K562 (cell line): ENCODE measurements around the gene NAGPA. TPM values are rescaled to one million over a fixed set of nuclear protein-coding genes. Genes with fewer than 3 reads are reported as not detected.
A peak's percentile ranks its signal among the peaks of the same experiment; 100 is the strongest.

Experiments used
- ATAC-seq: fragments of 200-7000 bp; cut with Tn5 transposase; 3 replicates; pipeline ENCODE4 v1.9.1; 2020; ENCODE audit warnings: moderate library complexity
- BruUV-seq: library from RNA; stranded (reverse); fragments of 400-500 nt; replicated peaks from 2 replicates; lab custom pipeline; 2021; lab: Mats Ljungman, UMichigan
- CTCF ChIA-PET: fragments of 300-600 bp; formaldehyde crosslinking; extraction: SDS; loops from one replicate; lab custom pipeline; 2021; ENCODE audit warnings: low intra/inter-chr PET ratio; lab: Yijun Ruan, JAX
- POLR2A ChIA-PET: fragments of 300-600, 350-650 bp; sonication (Branson Sonifier 250); formaldehyde crosslinking; extraction: SDS; loops from one replicate; lab custom pipeline; 2021; ENCODE audit warnings: antibody characterized with exemption, inconsistent platforms; lab: Yijun Ruan, JAX
- DNase-seq, 4 experiments: peaks; one replicate each; pipeline versions ENCODE4 v3.0.0 to v3.0.0-alpha.2; 2011 to 2018; ENCODE audit warnings: low spot score in 3 of 4, mixed read lengths in 3 of 4; ENCODE audit errors: extremely low read depth in 1 of 4
- FAIRE-seq: peaks from 2 replicates; lab custom pipeline; 2011; peaks lifted over from hg19 to GRCh38; lab: Jason Lieb, UNC
- H2AFZ ChIP-seq: 2 replicates; pipeline ENCODE4 v1.6.0; 2011; ENCODE audit warnings: low read depth, low read length, control low read depth, inconsistent platforms
- H3K27ac ChIP-seq: fragments of 200-600 bp; 3 replicates; pipeline ENCODE4 v1.8.0; 2011; ENCODE audit warnings: low read depth, mild to moderate bottlenecking, control low read depth, inconsistent platforms, low read length, moderate library complexity, mixed read lengths; ENCODE audit errors: extremely low read depth
- H3K27me3 ChIP-seq, 2 experiments: fragments of 300-600 bp in 1 of 2; 2 replicates in 1 of 2; 3 replicates in 1 of 2; pipeline versions ENCODE4 v1.6.0 to v1.8.0; 2011; ENCODE audit warnings: inconsistent platforms in 2 of 2, low read length in 2 of 2, mild to moderate bottlenecking in 1 of 2, mixed read lengths in 1 of 2, moderate library complexity in 1 of 2; ENCODE audit not compliant: control insufficient read depth in 2 of 2, insufficient read depth in 2 of 2
- H3K36me3 ChIP-seq: fragments of 300-600 bp; 3 replicates; pipeline ENCODE4 v1.8.0; 2011; ENCODE audit warnings: mild to moderate bottlenecking, low read length, inconsistent platforms; ENCODE audit not compliant: control insufficient read depth, insufficient read depth
- H3K4me1 ChIP-seq, 2 experiments: fragments of 200-600 bp in 1 of 2; replicated peaks in 1 of 2; 2 replicates in 1 of 2; 3 replicates in 1 of 2; pipeline versions ENCODE4 v1.5.1 to v1.8.0; 2011; ENCODE audit warnings: inconsistent platforms in 2 of 2, low read length in 2 of 2, mild to moderate bottlenecking in 1 of 2, mixed read lengths in 1 of 2, moderate library complexity in 1 of 2; ENCODE audit not compliant: control insufficient read depth in 2 of 2, insufficient read depth in 2 of 2
- H3K4me2 ChIP-seq: 2 replicates; pipeline ENCODE4 v1.6.1; 2011; ENCODE audit warnings: low read length, control low read depth, inconsistent platforms, mixed read lengths; ENCODE audit not compliant: insufficient read depth
- H3K4me3 ChIP-seq: fragments of 200-600 bp; sonication (generic), shearing (Covaris generic); 2 replicates; pipeline ENCODE4 v1.5.1; 2016; ENCODE audit warnings: control low read depth, inconsistent platforms
- H3K79me2 ChIP-seq: fragments of 200-600 bp; 3 replicates; pipeline ENCODE4 v1.8.0; 2011; ENCODE audit warnings: low read length, inconsistent platforms; ENCODE audit not compliant: control insufficient read depth, insufficient read depth
- H3K9ac ChIP-seq, 2 experiments: 2 replicates each; pipeline versions ENCODE4 v1.6.0 to v1.6.1; 2011; ENCODE audit warnings: low read depth in 2 of 2, low read length in 2 of 2, control low read depth in 1 of 2, inconsistent platforms in 1 of 2, mild to moderate bottlenecking in 1 of 2, mixed read lengths in 1 of 2; ENCODE audit not compliant: insufficient read depth in 1 of 2
- H3K9me1 ChIP-seq: one replicate; pipeline ENCODE4 v1.6.0; 2011; ENCODE audit warnings: inconsistent platforms, mild to moderate bottlenecking, low read length, moderate library complexity; ENCODE audit not compliant: control insufficient read depth, insufficient read depth
- H3K9me3 ChIP-seq: replicated peaks from 2 replicates; pipeline ENCODE4 v1.5.1; 2011; ENCODE audit warnings: low read depth, low read length, inconsistent platforms; ENCODE audit not compliant: control insufficient read depth, insufficient read depth
- H4K20me1 ChIP-seq: replicated peaks from 2 replicates; pipeline ENCODE4 v1.6.1; 2011; ENCODE audit warnings: low read length, inconsistent platforms, mixed read lengths; ENCODE audit not compliant: control insufficient read depth, insufficient read depth
- ATF3 ChIP-seq, 2 experiments: fragments of 450-650 bp in 1 of 2; sonication (generic) in 1 of 2; formaldehyde crosslinking in 1 of 2; IDR thresholded peaks in 1 of 2; conservative IDR thresholded peaks in 1 of 2; 2 replicates each; pipeline versions ENCODE4 v1.6.1 to v1.8.1; 2016 to 2023; ENCODE audit warnings: mild to moderate bottlenecking in 2 of 2, moderate library complexity in 2 of 2, inconsistent platforms in 1 of 2, missing genetic modification reagents in 1 of 2
- BRCA1 ChIP-seq, 2 experiments: fragments of 450-650 bp in 1 of 2; sonication (generic) in 1 of 2; formaldehyde crosslinking in 1 of 2; IDR thresholded peaks; 2 replicates each; pipeline versions ENCODE4 v1.5.0 to v1.6.1; 2017 to 2020; ENCODE audit warnings: mild to moderate bottlenecking in 1 of 2, missing genetic modification reagents in 1 of 2
- CEBPG ChIP-seq, 3 experiments: fragments of 200-800 bp in 1 of 3; sonication (Bioruptor generic) in 1 of 3; sonication (generic) in 1 of 3; formaldehyde crosslinking in 1 of 3; IDR thresholded peaks in 2 of 3; conservative IDR thresholded peaks in 1 of 3; 2 replicates each; pipeline versions ENCODE4 v1.6.1 to v1.8.0; 2016 to 2022; ENCODE audit warnings: missing compliant biosample characterization in 2 of 3, missing genetic modification characterization in 2 of 3, mild to moderate bottlenecking in 1 of 3, missing genetic modification reagents in 1 of 3
- EGR1 ChIP-seq: fragments of 450-650 bp; conservative IDR thresholded peaks from 2 replicates; pipeline ENCODE4 v1.6.1; 2017; ENCODE audit warnings: mild to moderate bottlenecking
- HDAC6 ChIP-seq: IDR thresholded peaks from 2 replicates; pipeline ENCODE4 v1.6.1; 2012; ENCODE audit warnings: low read depth, mild to moderate bottlenecking, control low read depth, inconsistent platforms, low read length, moderate library complexity
- NBN ChIP-seq: fragments of 450-650 bp; IDR thresholded peaks from 2 replicates; pipeline ENCODE4 v1.6.1; 2016; ENCODE audit warnings: low read depth, mild to moderate bottlenecking
- TEAD4 ChIP-seq, 2 experiments: sonication (generic) in 1 of 2; formaldehyde crosslinking in 1 of 2; IDR thresholded peaks; 2 replicates each; pipeline versions ENCODE4 v1.6.1 to v1.8.0; 2012 to 2022; ENCODE audit warnings: borderline replicate concordance in 1 of 2, inconsistent platforms in 1 of 2, low read length in 1 of 2, mild to moderate bottlenecking in 1 of 2, missing genetic modification reagents in 1 of 2
- ZBTB49 ChIP-seq: sonication (generic); formaldehyde crosslinking; IDR thresholded peaks from 2 replicates; pipeline ENCODE4 v1.8.0; 2022; ENCODE audit warnings: missing genetic modification reagents, mild to moderate bottlenecking, borderline replicate concordance
- WGBS: fragments of 100-300 bp; shearing (Covaris generic); methylation state at CpG from one replicate; pipeline ENCODE4 v1.1.6; 2016; ENCODE audit warnings: low coverage, mixed read lengths; ENCODE audit not compliant: insufficient coverage; ENCODE audit errors: missing lambda C conversion rate; 5-methylcytosine and 5-hydroxymethylcytosine counted together
- in situ Hi-C: fragments of 300-500 bp; cut with MboI; formaldehyde crosslinking; loops from 4 replicates; pipeline ENCODE4 v1.15.0; 2018; ENCODE audit warnings: inconsistent platforms, mixed read lengths
- intact Hi-C: fragments of 100-400 bp; cut with micrococcal nuclease; formaldehyde crosslinking; loops from 2 replicates; pipeline ENCODE4 v1.14.2; 2022
- polyA plus RNA-seq, 8 experiments: library from polyadenylated mRNA; depleted of rRNA in 4 of 8; stranded (reverse) in 5 of 8; unstranded in 3 of 8; fragments of >200 nt; fragmentation: Nextera tagmentation in 2 of 8; fragmentation: Illumina TruSeq in 1 of 8; extraction: Ambion mirVana in 2 of 8; extraction: Trizol in 1 of 8; gene quantifications; 2 replicates each; pipeline versions ENCODE4 v1.2.1 to v1.2.3, GENCODE V29; 2011 to 2014; ENCODE audit warnings: inconsistent platforms in 1 of 8, missing spikeins in 1 of 8
- total RNA-seq, 7 experiments: library from RNA; depleted of rRNA in 6 of 7; stranded (reverse); fragments of >200 nt in 6 of 7; fragmentation: Illumina TruSeq in 2 of 7; extraction: Trizol in 2 of 7; gene quantifications; 2 replicates each; pipeline versions ENCODE4 v1.2.1 to v1.2.3, GENCODE V29; 2011 to 2021; ENCODE audit warnings: low replicate concordance in 1 of 7
- TF ChIP-seq, protein P1 (sequence below): fragments of 250-450 bp; sonication (Bioruptor Pico); IDR thresholded peaks from 2 replicates; pipeline ENCODE4 v1.9.0; 2021; ENCODE audit warnings: mild to moderate bottlenecking

The NAGPA gene
- total and polyA plus RNA-seq, 9 of the 15 experiments (the other 6 are each of a cell fraction or from before 2014, with no cell fraction given), result 0.15 to 12.7 (median 4.6) TPM

DNA sequence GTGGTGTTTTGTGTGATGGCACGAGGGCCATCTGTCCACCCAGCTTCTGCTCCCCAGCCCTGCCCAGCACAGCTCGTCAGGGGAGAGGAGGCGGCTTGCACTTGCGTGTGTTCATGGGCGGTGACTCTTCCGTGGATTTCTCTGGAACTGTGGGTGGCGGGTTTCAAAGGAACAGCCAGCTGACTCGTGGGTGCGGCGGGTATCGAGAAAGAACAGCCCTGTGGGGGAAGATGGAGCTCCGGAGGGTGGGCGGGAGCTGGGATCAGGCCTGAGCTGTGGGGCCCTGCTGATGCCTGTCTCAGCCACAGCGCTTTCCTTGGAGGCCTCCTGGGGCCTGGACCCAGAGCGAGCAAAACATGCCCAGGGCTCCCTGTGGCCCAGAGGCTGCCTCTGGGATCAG lies 13.2 kb downstream of the NAGPA start:
- H3K4me2 ChIP-seq, result no peak overlapping the region
- no peak for DNase-seq
- H3K9me3 ChIP-seq, result no peaks in the 10 kb centered on the region
- no peaks in the 10 kb centered on the region for H3K36me3 ChIP-seq
- intact Hi-C loops, result no loop called here
- no peaks in the 10 kb centered on the region; the same call in 1 of the 2 replicates for H4K20me1 ChIP-seq
- H2AFZ ChIP-seq, result no peak overlapping the region
- peaks cover 0 to 9% of the 10 kb centered on the region in 2 experiments; a peak in 1 of 5 replicates for H3K4me1 ChIP-seq
- no peak for FAIRE-seq
- ChIA-PET POLR2A (interaction anchor here (0.9 to 1.4 kb wide), 2 partner anchors 9 to 10 kb away, joined by 3 to 7 read pairs; no protein-coding TSS in a partner anchor), CTCF (no interaction called here)
- no peak overlapping the region for H3K27ac ChIP-seq
- H3K4me3 ChIP-seq, result no peak overlapping the region
- WGBS, result 0% methylated on average over 11 of the region's 15 CpGs
- no peaks in the 10 kb centered on the region for H3K79me2 ChIP-seq
- no peaks in the 10 kb centered on the region for H3K9me1 ChIP-seq
- no peak overlapping the region for H3K9ac ChIP-seq
- in situ Hi-C loops, result no loop called here
- no TSS peak for BruUV-seq
- peaks cover 8 to 51% of the 10 kb centered on the region in 2 experiments; a peak in 4 of 5 replicates for H3K27me3 ChIP-seq
- TF ChIP-seq BRCA1 (IDR thresholded peaks at IDR 0.05) (no peak), BRCA1 (CRISPR knock-in tag; IDR thresholded peaks at IDR 0.05) (no peak), EGR1 (0 out of 2 replicates have a peak, but pooled peaks have one; percentile 13)
- ATAC-seq, result peak; percentile 42

GRCh38 chr16:5019775-5020174 lies 14.0 kb downstream of the NAGPA start:
- intact Hi-C loops (no loop called here), in situ Hi-C loops (no loop called here)
- 8% methylated on average over 6 of the region's 6 CpGs for WGBS
- Histone ChIP-seq H3K27me3 (peaks cover 11 to 59% of the 10 kb centered on the region in 2 experiments; a peak in 4 of 5 replicates), H3K79me2 (no peaks in the 10 kb centered on the region), H3K27ac (no peak overlapping the region), H4K20me1 (no peaks in the 10 kb centered on the region; the same call in 1 of the 2 replicates), H3K4me3 (no peak overlapping the region), H3K36me3 (no peaks in the 10 kb centered on the region), H3K9me1 (no peaks in the 10 kb centered on the region), H3K9ac (no peak overlapping the region), H3K9me3 (no peaks in the 10 kb centered on the region), H3K4me2 (no peak overlapping the region), H3K4me1 (peaks cover 0 to 5% of the 10 kb centered on the region in 2 experiments; a peak in 1 of 5 replicates), H2AFZ (no peak overlapping the region)
- BruUV-seq, result no TSS peak
- POLR2A ChIA-PET, result interaction anchor here (1.4 kb wide), 1 partner anchor 9 kb away, joined by 7 read pairs; no protein-coding TSS in a partner anchor
- no peak for DNase-seq
- CTCF ChIA-PET, result no interaction called here
- FAIRE-seq, result no peak
- peak; percentile 71 for ATAC-seq
- no peak for TF ChIP-seq ZBTB49 (CRISPR knock-in tag)
- TF ChIP-seq, protein P1, sequence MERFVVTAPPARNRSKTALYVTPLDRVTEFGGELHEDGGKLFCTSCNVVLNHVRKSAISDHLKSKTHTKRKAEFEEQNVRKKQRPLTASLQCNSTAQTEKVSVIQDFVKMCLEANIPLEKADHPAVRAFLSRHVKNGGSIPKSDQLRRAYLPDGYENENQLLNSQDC (CRISPR knock-in tag), result no peak
- peak; percentile 76 for TF ChIP-seq CEBPG (CRISPR knock-in tag; IDR thresholded peaks at IDR 0.05)
- TF ChIP-seq CEBPG (tag; conservative IDR thresholded peaks at IDR 0.05 in 1 of 2, IDR thresholded peaks at IDR 0.05 in 1 of 2), result peak in 1 of 2 experiments; percentile 34; a peak in 1 of 4 replicates
- no peak for TF ChIP-seq NBN
- TF ChIP-seq ATF3 (IDR thresholded peaks at IDR 0.05), result peak; percentile 62
- TF ChIP-seq ATF3 (CRISPR knock-in tag; conservative IDR thresholded peaks at IDR 0.05), result no peak
- no peak for TF ChIP-seq TEAD4 (IDR thresholded peaks at IDR 0.05; ENCODE audit: low read length)
- no peak for TF ChIP-seq TEAD4 (CRISPR knock-in tag; IDR thresholded peaks at IDR 0.05; ENCODE audit: borderline replicate concordance)
- TF ChIP-seq HDAC6, result no peak
